ENCODE results near the gene KCNJ3.

DNA sequence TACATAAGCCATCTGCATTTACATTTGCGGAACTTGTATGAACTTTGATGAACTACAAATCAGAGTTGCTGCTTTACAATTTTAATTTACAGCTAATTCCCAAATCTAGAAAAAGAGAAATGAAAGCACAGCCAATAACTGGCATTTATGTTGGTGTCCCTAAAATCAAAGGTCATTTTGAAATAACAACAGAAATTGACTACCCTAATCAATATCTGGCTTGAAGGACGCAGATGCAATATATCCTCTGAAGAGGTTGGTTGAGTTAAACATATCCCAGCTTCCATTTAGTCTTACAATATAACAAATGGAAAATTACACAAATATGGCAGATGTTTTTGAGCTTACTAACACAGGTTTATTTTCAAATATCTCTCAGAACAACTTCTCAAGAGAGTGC, 177.5 kb downstream of the KCNJ3 start:
- TF ChIP-seq, protein P1, sequence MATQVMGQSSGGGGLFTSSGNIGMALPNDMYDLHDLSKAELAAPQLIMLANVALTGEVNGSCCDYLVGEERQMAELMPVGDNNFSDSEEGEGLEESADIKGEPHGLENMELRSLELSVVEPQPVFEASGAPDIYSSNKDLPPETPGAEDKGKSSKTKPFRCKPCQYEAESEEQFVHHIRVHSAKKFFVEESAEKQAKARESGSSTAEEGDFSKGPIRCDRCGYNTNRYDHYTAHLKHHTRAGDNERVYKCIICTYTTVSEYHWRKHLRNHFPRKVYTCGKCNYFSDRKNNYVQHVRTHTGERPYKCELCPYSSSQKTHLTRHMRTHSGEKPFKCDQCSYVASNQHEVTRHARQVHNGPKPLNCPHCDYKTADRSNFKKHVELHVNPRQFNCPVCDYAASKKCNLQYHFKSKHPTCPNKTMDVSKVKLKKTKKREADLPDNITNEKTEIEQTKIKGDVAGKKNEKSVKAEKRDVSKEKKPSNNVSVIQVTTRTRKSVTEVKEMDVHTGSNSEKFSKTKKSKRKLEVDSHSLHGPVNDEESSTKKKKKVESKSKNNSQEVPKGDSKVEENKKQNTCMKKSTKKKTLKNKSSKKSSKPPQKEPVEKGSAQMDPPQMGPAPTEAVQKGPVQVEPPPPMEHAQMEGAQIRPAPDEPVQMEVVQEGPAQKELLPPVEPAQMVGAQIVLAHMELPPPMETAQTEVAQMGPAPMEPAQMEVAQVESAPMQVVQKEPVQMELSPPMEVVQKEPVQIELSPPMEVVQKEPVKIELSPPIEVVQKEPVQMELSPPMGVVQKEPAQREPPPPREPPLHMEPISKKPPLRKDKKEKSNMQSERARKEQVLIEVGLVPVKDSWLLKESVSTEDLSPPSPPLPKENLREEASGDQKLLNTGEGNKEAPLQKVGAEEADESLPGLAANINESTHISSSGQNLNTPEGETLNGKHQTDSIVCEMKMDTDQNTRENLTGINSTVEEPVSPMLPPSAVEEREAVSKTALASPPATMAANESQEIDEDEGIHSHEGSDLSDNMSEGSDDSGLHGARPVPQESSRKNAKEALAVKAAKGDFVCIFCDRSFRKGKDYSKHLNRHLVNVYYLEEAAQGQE (IDR thresholded peaks at IDR 0.05; ENCODE audit: insufficient read depth in 1 of 2, low read depth in 2 of 2, low read length in 1 of 2): no peak
- TF ChIP-seq, protein P2, sequence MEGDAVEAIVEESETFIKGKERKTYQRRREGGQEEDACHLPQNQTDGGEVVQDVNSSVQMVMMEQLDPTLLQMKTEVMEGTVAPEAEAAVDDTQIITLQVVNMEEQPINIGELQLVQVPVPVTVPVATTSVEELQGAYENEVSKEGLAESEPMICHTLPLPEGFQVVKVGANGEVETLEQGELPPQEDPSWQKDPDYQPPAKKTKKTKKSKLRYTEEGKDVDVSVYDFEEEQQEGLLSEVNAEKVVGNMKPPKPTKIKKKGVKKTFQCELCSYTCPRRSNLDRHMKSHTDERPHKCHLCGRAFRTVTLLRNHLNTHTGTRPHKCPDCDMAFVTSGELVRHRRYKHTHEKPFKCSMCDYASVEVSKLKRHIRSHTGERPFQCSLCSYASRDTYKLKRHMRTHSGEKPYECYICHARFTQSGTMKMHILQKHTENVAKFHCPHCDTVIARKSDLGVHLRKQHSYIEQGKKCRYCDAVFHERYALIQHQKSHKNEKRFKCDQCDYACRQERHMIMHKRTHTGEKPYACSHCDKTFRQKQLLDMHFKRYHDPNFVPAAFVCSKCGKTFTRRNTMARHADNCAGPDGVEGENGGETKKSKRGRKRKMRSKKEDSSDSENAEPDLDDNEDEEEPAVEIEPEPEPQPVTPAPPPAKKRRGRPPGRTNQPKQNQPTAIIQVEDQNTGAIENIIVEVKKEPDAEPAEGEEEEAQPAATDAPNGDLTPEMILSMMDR (IDR thresholded peaks at IDR 0.05): no peak
